ENCODE results near the gene ARL10.

The ARL10 gene

GRCh38 chr5:176389135-176390123 lies 24.1 kb downstream of the ARL10 start:
- H3K4me3 ChIP-seq (ENCODE audit: low read depth, low read length), result peak overlapping the region; percentile 88
- no peak for TF ChIP-seq CTCF (IDR thresholded peaks at IDR 0.05; ENCODE audit: borderline replicate concordance, insufficient read depth, low read depth, low read length)

- H3K4me3 ChIP-seq (ENCODE audit: low read depth, low read length), result no peak overlapping the region
- no peak for TF ChIP-seq CTCF (IDR thresholded peaks at IDR 0.05; ENCODE audit: borderline replicate concordance, insufficient read depth, low read depth, low read length)
These were observed 26.2 kb downstream of the ARL10 start for GRCh38 chr5:176391479-176391878.

GRCh38 chr5:176391999-176392398 lies 26.7 kb downstream of the ARL10 start:
- TF ChIP-seq CTCF (IDR thresholded peaks at IDR 0.05; ENCODE audit: borderline replicate concordance, insufficient read depth, low read depth, low read length), result no peak
- no peak overlapping the region for H3K4me3 ChIP-seq (ENCODE audit: low read depth, low read length)

- TF ChIP-seq CTCF (IDR thresholded peaks at IDR 0.05; ENCODE audit: borderline replicate concordance, insufficient read depth, low read depth, low read length), result no peak
- no peak overlapping the region for H3K4me3 ChIP-seq (ENCODE audit: low read depth, low read length)
These were observed 27.2 kb downstream of the ARL10 start for GRCh38 chr5:176392526-176392925.

- no peak for TF ChIP-seq CTCF (IDR thresholded peaks at IDR 0.05; ENCODE audit: borderline replicate concordance, insufficient read depth, low read depth, low read length)
- no peak overlapping the region for H3K4me3 ChIP-seq (ENCODE audit: low read depth, low read length)
These were observed 28.8 kb downstream of the ARL10 start for GRCh38 chr5:176394096-176394495.

- TF ChIP-seq CTCF (IDR thresholded peaks at IDR 0.05; ENCODE audit: borderline replicate concordance, insufficient read depth, low read depth, low read length), result no peak
These were observed 29.8 kb downstream of the ARL10 start for GRCh38 chr5:176394881-176395675.

More at GRCh38 chr5:176394881-176395675, 29.8 kb downstream of the ARL10 start:
- H3K4me3 ChIP-seq (ENCODE audit: low read depth, low read length), result no peak overlapping the region

All from GM12875 (cell line).